Activated T-cell treated with anti-CD3 and anti-CD28 coated beads, Interleukin-2, amount 50 U/mL, for 24 hours (primary cell): Measurements from ENCODE around the gene ACSS1.

Source experiments
- DNase-seq: peaks from one replicate; pipeline ENCODE4 v3.0.0-alpha.2; 2020
- H3K27ac Mint-ChIP-seq: 2 replicates; pipeline ENCODE4 v1.8.0; 2020; ENCODE audit warnings: mild to moderate bottlenecking, mixed read lengths
- H3K27me3 Mint-ChIP-seq: 2 replicates; pipeline ENCODE4 v1.8.0; 2020; ENCODE audit warnings: mixed read lengths
- H3K36me3 Mint-ChIP-seq: 2 replicates; pipeline ENCODE4 v1.8.0; 2020; ENCODE audit warnings: low read depth, mixed read lengths
- H3K4me1 Mint-ChIP-seq: 2 replicates; pipeline ENCODE4 v1.8.0; 2020; ENCODE audit warnings: low read depth, mixed read lengths
- H3K4me3 Mint-ChIP-seq: 2 replicates; pipeline ENCODE4 v1.8.0; 2020; ENCODE audit warnings: mild to moderate bottlenecking, moderate library complexity, mixed read lengths
- H3K9me3 Mint-ChIP-seq: 2 replicates; pipeline ENCODE4 v1.8.0; 2020; ENCODE audit warnings: mixed read lengths

Gene ACSS1

DNA sequence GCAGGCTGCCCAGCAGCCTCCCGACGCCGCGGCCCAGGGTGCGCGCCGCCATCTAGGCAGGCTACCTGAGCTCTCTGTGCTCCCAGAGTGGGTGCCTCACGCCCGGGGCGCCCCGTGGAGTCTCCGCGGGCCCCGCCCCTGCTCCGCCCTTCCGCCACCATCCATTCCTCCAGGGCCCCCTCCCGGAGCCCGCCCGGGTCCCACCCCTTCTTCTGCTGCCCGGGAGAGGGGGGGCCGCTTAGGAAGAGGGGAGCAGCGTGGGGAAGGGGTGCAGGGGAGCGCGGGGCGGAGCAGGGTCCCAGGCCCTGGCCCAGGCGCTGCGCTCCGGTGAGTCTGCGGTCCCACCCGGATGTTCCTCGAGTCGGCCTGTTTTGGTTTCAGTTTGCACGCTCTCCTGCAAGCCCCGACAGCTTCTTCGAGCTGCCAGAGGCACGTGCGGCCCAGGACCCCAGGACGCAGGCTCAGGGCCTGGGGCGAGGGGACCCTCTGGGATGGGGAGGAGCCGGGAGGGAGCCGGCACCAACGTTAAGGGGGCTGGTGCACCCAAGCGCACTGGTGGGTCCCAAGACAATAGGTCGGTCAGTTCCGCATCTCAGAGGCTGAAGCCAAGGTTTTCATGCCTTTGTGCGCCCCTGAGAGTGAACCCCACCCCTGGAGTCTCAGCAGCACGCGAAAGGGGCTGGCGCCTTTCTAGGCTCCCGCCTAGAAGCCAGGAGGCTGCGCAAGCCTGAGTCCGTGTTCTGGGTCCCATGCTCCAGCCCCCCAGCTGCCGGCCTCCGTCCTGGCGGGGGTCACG is at the start of gene ACSS1:
TSS of gene ACSS1 (minus strand) at position 89 of the 796 bp plus-strand sequence. CDS start at position 52, 37 bp downstream.
- Mint-ChIP-seq H3K9me3 (no peaks in the 10 kb centered on the region), H3K36me3 (peaks cover 9% of the 10 kb centered on the region), H3K4me1 (peaks cover 49% of the 10 kb centered on the region), H3K27ac (peak within 1 kb of the TSS; percentile 89), H3K27me3 (no peaks in the 10 kb centered on the region), H3K4me3 (peak within 1 kb of the TSS; percentile 82)
- peak; percentile 85 for DNase-seq

- DNase-seq: no peak
- Mint-ChIP-seq H3K27me3 (peaks cover 31% of the 10 kb centered on the region), H3K9me3 (no peaks in the 10 kb centered on the region), H3K27ac (no peak overlapping the region), H3K4me3 (no peak overlapping the region), H3K4me1 (peaks cover 12% of the 10 kb centered on the region), H3K36me3 (no peaks in the 10 kb centered on the region)
These were observed 45.6 kb upstream of the ACSS1 start for GRCh38 chr20:25103526-25103925.

DNA sequence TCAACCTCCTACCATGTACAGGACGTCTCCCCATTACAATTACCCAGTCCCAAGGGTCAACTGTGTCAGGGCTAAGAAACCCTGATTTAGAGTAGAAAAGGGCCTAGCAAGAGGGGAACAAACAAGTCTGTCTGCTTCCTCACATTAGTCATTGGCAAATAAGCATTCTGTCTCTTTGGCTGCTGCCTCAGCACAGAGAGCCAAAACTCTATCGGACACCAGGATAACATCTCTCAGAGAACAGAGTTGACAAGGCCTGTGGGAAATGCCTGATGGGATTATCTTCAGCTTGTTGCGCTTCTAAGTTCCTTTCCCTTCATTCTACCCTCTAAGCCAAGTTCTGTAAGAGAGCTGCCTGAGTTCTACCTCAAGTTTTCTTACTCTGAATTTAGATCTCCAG is 43.0 kb upstream of the ACSS1 start:
- no peaks in the 10 kb centered on the region for H3K36me3 Mint-ChIP-seq
- H3K27ac Mint-ChIP-seq: no peak overlapping the region
- peaks cover 10% of the 10 kb centered on the region for H3K27me3 Mint-ChIP-seq
- H3K9me3 Mint-ChIP-seq: no peaks in the 10 kb centered on the region
- peaks cover 13% of the 10 kb centered on the region for H3K4me1 Mint-ChIP-seq
- no peak overlapping the region for H3K4me3 Mint-ChIP-seq
- DNase-seq: no peak

DNA sequence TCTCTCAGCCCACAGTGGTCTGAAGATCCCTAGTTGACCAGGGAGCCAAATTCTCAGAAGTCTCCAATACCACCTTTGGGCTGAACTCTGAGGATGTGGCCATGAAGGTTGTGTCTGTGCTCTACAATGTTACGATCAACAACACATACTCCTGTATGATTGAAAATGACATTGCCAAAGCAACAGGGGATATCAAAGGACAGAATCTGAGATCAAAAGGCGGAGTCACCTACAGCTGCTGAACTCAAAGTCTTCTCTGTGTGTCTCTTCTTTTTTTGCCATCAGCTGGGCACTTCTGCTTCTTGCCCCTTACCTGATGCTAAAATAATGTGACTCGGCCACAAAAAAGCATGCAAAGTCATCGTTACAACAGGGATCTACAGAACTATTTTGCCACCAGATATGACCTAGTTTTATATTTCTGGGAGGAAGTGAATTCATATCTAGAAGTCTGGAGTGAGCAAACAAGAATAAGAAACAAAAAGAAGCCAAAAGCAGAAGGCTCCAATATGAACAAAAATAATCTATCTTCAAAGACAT is 41.7 kb upstream of the ACSS1 start:
- H3K4me3 Mint-ChIP-seq: no peak overlapping the region
- H3K27ac Mint-ChIP-seq: no peak overlapping the region
- DNase-seq: no peak
- H3K27me3 Mint-ChIP-seq: peaks cover 4% of the 10 kb centered on the region
- H3K36me3 Mint-ChIP-seq: no peaks in the 10 kb centered on the region
- peaks cover 13% of the 10 kb centered on the region for H3K4me1 Mint-ChIP-seq
- no peaks in the 10 kb centered on the region for H3K9me3 Mint-ChIP-seq

DNA sequence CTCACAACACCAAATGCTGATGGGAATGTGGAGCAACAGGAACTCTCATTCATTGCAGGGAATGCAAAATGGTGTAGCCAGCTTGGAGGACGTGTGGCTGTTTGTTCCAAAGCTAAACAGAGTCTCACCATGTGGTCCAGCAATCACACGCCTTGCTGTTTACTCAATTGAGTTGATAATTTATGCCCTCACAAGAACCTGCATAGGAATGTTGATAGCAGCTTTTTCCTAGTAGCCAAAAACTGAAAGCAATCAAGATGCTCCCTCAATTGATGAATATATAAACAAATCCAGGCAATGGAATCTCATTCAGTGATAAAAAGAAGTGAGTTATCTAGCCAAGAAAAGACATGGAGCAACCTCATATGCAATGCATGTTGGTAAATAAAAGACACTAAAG is 39.6 kb upstream of the ACSS1 start:
- no peaks in the 10 kb centered on the region for H3K9me3 Mint-ChIP-seq
- DNase-seq: no peak
- no peak overlapping the region for H3K4me3 Mint-ChIP-seq
- H3K36me3 Mint-ChIP-seq: no peaks in the 10 kb centered on the region
- H3K4me1 Mint-ChIP-seq: peaks cover 13% of the 10 kb centered on the region
- peaks cover 3% of the 10 kb centered on the region for H3K27me3 Mint-ChIP-seq
- no peak overlapping the region for H3K27ac Mint-ChIP-seq

DNA sequence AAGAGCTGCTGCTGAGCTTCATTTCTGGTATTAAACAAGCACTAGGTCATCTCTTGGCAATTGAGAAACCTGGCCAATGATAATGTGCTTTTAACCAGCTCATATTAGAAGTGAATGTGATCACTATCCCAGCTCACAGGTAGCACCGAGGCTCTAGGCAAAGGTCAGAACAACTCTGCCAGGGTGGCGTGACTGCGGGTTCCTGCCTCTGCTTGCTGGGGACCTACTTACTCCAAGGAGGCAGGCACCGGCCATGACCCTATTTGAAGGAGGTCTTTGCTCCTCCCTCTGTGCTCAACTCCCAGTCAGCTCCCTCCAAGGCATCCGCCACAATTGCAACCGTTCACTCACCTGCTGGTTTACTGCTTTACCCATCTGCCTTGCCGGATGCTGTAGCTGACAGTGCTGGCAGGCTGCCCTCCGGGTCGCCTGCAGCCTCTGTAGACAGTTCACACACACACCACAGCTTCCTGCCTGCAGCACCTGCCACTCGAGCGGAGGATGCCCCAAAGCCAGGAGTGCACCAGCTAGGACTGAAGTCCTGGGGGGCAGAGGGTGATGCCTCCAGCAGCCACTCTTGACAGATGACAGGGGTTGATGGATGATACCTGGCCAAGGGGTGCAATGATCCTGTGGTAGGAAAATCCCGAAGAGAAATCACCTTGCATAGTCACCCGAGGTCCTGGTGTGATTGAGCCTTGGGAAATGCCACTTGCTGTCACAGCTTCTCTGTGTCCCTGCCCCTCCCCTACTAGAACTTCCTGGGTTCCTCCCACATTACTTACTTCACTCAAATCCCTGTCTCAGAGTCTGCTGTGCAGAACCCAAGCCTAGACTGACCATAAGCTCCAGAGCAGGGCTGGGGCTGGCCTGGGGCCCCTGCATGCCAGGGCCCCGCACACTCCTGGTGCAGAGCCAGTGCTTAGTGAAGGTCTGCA is 32.8 kb upstream of the ACSS1 start:
- Mint-ChIP-seq H3K27ac (peak overlapping the region; percentile 8), H3K36me3 (no peaks in the 10 kb centered on the region), H3K4me3 (no peak overlapping the region), H3K4me1 (peaks cover 28% of the 10 kb centered on the region), H3K9me3 (no peaks in the 10 kb centered on the region), H3K27me3 (peaks cover 6% of the 10 kb centered on the region)
- DNase-seq: peak; percentile 69

DNA sequence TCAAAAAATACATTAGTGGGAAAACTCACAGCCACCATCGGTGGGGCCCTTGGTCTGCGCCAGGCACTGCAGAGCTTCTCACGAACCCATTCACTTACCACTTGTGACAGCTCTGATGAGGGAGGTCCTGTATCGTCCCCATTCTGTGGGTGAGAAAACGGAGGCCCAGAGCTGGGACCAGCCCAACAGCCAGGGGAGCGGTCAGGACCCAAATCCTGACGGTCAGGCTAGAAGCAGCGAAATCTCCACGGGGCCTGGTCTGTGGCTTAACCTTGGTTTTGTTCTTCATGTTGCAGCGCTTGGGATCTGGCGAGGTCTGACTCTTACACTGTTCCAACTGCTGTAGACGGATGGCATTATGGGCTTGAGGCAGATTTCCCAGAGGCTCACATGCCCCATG is 31.7 kb upstream of the ACSS1 start:
- DNase-seq: no peak
- Mint-ChIP-seq H3K4me1 (peaks cover 29% of the 10 kb centered on the region), H3K9me3 (no peaks in the 10 kb centered on the region), H3K27ac (no peak overlapping the region), H3K4me3 (no peak overlapping the region), H3K27me3 (peaks cover 17% of the 10 kb centered on the region), H3K36me3 (no peaks in the 10 kb centered on the region)

DNA sequence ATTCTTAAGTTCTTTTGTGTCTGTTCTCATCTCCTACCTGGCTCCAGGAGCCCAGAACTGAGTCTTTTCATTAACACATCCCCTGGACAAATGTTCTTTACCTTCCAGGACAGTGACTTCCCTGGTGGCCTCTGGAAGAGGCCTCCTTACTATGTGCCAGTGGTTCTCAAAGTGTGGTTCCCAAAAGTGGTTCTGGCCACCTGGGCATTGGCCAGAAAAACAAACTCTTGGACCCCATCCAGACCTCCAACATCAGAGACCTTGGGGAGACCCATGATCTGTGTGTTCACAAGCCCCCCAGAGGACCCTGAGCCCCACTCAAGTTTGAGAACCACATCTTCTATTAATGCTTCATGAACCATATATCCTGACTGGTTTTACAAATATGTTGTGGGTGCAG is 31.2 kb upstream of the ACSS1 start:
- Mint-ChIP-seq H3K4me3 (no peak overlapping the region), H3K27ac (no peak overlapping the region), H3K36me3 (no peaks in the 10 kb centered on the region), H3K27me3 (peaks cover 23% of the 10 kb centered on the region), H3K9me3 (no peaks in the 10 kb centered on the region), H3K4me1 (peaks cover 34% of the 10 kb centered on the region)
- DNase-seq: no peak

- no peak for DNase-seq
- no peak overlapping the region for H3K4me3 Mint-ChIP-seq
- H3K36me3 Mint-ChIP-seq: no peaks in the 10 kb centered on the region
- no peaks in the 10 kb centered on the region for H3K9me3 Mint-ChIP-seq
- H3K27ac Mint-ChIP-seq: no peak overlapping the region
- peaks cover 42% of the 10 kb centered on the region for H3K4me1 Mint-ChIP-seq
- H3K27me3 Mint-ChIP-seq: peaks cover 31% of the 10 kb centered on the region
These were observed 30.3 kb upstream of the ACSS1 start for GRCh38 chr20:25088267-25088666.

DNA sequence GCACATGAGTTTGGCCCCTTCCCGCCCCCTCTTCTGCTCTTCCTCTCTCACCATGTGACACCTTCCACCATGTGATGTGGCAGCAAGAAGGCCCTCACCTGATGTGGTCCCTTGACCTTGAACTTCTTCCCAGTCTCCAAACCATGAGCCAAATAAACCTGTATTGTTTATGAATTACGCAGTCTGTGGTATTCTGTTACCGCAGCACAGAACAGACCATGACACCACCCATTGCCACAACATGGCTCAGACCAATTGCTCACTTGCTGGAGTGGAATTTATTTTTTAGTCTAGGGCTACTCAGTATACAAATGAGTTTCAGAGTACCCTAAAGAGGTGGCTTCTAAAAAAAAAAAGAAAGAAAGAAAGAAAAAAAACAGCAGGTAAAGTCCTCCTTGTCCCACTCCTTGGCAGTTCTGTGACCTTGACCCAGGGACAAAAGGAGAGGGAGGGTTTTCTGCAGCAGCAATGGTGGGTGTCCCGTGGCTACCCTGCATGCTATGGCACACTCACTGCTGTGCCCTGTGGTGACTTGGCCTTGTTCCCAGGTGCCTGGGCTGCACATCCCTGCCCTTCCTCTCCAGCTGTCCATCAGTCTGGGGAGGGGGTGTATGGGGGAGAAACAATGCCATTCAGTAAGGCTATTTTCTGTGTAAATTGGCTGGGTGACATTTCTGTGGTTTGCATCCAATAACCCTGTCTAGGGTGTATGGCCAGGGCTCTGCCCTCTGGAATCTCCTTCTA is 29.4 kb upstream of the ACSS1 start:
- no peak overlapping the region for H3K4me3 Mint-ChIP-seq
- no peaks in the 10 kb centered on the region for H3K36me3 Mint-ChIP-seq
- peaks cover 48% of the 10 kb centered on the region for H3K4me1 Mint-ChIP-seq
- no peak for DNase-seq
- H3K27me3 Mint-ChIP-seq: peaks cover 40% of the 10 kb centered on the region
- H3K27ac Mint-ChIP-seq: no peak overlapping the region
- H3K9me3 Mint-ChIP-seq: no peaks in the 10 kb centered on the region

DNA sequence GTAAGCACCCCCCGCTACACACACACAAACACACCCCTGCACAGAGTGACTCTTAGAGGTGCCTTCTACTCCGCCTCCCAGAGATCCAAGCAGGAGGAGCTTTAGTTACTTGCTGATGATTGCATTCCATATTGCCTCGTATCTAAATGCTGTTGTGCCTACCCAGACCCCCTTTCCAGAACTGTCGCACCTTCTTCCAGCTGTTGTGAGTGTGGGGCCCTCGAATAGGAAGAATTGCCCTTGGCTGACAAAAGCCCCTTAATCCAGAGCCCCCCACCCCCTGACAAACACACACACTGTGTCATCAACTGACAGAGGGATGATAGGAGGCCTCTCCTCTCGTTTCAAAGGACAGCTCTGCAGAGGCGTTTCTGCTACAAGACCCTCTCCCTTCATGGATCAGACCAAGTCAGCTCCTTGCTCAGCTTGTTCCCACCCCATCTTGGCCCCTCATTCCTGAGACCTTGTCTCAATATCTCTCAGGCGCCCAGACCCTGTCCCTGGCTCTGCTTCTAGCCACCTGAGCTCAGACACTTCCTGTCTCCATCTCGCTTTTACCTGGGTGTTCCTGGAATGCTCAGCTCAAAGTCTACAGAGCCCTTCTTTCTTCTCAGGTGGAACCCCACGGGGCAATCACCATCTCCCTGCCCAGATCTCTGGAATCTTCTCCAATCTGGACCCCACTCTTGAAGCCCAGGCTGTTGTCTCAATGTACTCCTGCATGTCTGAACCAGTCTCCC is 28.0 kb upstream of the ACSS1 start:
- H3K36me3 Mint-ChIP-seq: no peaks in the 10 kb centered on the region
- H3K4me3 Mint-ChIP-seq: no peak overlapping the region
- peaks cover 49% of the 10 kb centered on the region for H3K27me3 Mint-ChIP-seq
- H3K27ac Mint-ChIP-seq: no peak overlapping the region
- no peak for DNase-seq
- H3K4me1 Mint-ChIP-seq: peaks cover 39% of the 10 kb centered on the region
- H3K9me3 Mint-ChIP-seq: no peaks in the 10 kb centered on the region

- Mint-ChIP-seq H3K9me3 (no peaks in the 10 kb centered on the region), H3K4me1 (peaks cover 30% of the 10 kb centered on the region), H3K4me3 (peak overlapping the region; percentile 44), H3K27ac (no peak overlapping the region), H3K27me3 (peaks cover 60% of the 10 kb centered on the region), H3K36me3 (no peaks in the 10 kb centered on the region)
- peak; percentile 42 for DNase-seq
These were observed 26.8 kb upstream of the ACSS1 start for GRCh38 chr20:25084626-25085187.

GRCh38 chr20:25083773-25084625 is 26.1 kb upstream of the ACSS1 start:
- Mint-ChIP-seq H3K4me1 (peaks cover 28% of the 10 kb centered on the region), H3K9me3 (no peaks in the 10 kb centered on the region), H3K36me3 (no peaks in the 10 kb centered on the region), H3K27ac (no peak overlapping the region), H3K4me3 (peak overlapping the region; percentile 44), H3K27me3 (peaks cover 67% of the 10 kb centered on the region)
- no peak for DNase-seq
